ENCODE data around the gene FARS2. TPM values are rescaled to one million over a fixed set of nuclear protein-coding genes. Genes with fewer than 3 reads are reported as not detected.

The FARS2 gene
- total and polyA plus RNA-seq, 2 experiments from 2014 or later: 9.9 to 15.4 TPM

DNA sequence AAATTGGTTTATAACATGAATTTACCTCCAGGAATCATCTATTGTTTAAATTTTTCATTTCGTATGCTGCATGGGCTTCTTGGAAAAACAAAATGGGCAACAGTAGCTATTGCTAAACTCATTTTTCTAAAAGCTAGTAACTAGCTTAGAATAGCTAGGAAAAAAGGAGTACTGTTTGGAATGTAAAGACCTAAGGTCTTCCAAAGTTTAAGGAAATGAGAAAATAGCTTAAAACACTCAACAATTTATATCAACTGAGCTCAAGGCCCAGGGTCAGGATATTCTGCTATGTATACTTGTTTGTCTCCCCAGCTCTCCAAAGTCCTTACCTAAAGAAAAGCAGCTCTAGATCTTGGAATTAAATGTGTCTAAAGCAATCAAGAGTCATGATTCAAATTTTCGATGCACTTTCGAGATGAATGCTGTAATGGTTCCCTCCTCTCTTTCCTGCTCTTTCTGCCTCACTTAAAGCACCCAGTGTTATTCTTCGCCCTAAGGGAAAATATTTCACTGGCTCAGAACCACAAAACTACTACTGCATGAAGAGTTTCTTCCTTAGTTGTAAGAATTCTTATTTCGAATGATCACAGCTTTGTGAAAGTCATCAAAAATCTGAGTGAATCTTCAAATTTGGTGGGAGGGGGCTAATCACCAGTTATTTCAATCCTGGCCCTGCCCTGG, 42.2 kb upstream of the FARS2 start:
- TF ChIP-seq CTCF (IDR thresholded peaks at IDR 0.05; ENCODE audit: poor library complexity) (no peak), EZH2phosphoT487 (IDR thresholded peaks at IDR 0.05; ENCODE audit: low read depth, severe bottlenecking, unreplicated experiment) (no peak), EZH2 (IDR thresholded peaks at IDR 0.05; ENCODE audit: borderline replicate concordance) (no peak)
- Histone ChIP-seq H4K20me1 (ENCODE audit: insufficient read depth, poor library complexity, severe bottlenecking) (no peaks in the 10 kb centered on the region), H3K4me1 (ENCODE audit: insufficient read depth) (peaks cover 4% of the 10 kb centered on the region), H3K36me3 (replicated peaks; ENCODE audit: insufficient read depth, low read depth) (no peaks in the 10 kb centered on the region), H3K27me3 (no peaks in the 10 kb centered on the region), H3K27ac (no peak overlapping the region), H3K9me3 (ENCODE audit: low read depth) (no peaks in the 10 kb centered on the region), H3K9me2 (replicated peaks; ENCODE audit: insufficient read depth) (no peaks in the 10 kb centered on the region), H3K4me2 (no peak overlapping the region), H2AFZ (no peak overlapping the region), H3K79me2 (no peaks in the 10 kb centered on the region), H3K4me3 (no peak overlapping the region)
- DNase-seq (ENCODE audit: low spot score): no peak
- WGBS (ENCODE audit: low lambda C conversion rate, missing lambda C conversion rate): 85% methylated on average over 5 of the region's 5 CpGs

DNA sequence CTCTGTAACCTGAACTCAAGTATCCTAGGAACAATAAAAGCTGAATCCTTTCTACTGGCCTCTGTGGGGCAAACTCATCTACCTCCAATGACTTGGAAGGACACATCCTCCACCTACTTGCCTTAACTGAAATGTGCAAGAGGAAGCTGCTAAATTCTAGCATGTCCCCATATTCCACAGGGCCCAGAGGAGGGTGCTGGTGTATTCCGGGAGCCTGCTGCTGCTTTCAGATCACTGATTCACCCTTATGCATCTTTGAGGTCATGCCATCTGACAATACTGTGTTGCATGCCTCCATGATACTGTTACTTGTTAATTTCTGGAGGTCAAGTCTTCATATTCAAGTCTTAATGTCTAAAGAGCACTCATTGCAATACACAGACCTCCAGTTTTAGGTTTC, 40.9 kb upstream of the FARS2 start:
- no peak for DNase-seq (ENCODE audit: low spot score)
- 100% methylated on average over 1 of the region's 1 CpG for WGBS (ENCODE audit: low lambda C conversion rate, missing lambda C conversion rate)

DNA sequence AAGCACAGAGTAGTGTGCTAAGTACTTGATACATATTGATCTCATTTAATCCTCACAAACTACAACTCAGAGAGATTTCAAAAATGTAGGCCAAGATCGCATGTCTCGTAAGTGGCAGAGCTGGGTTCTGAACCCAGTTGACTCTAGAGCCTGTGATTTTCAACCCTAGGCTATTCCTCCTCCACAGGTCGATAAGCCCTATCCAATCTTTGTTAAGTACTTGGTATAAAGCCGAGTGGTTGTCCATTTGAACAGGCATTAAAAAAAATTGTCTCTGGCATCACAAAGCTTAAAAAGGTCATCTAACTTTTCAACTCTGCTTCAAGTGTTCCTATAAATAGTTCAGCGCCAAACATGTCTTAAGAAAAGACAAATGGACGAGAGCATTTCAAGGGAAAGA, 38.0 kb upstream of the FARS2 start:
- Histone ChIP-seq H3K9me2 (replicated peaks; ENCODE audit: insufficient read depth) (no peaks in the 10 kb centered on the region), H2AFZ (no peak overlapping the region), H3K27ac (no peak overlapping the region), H4K20me1 (ENCODE audit: insufficient read depth, poor library complexity, severe bottlenecking) (no peaks in the 10 kb centered on the region), H3K4me3 (no peak overlapping the region), H3K4me2 (no peak overlapping the region), H3K36me3 (replicated peaks; ENCODE audit: insufficient read depth, low read depth) (no peaks in the 10 kb centered on the region), H3K9me3 (ENCODE audit: low read depth) (no peaks in the 10 kb centered on the region), H3K79me2 (no peaks in the 10 kb centered on the region), H3K4me1 (ENCODE audit: insufficient read depth) (no peaks in the 10 kb centered on the region), H3K27me3 (no peaks in the 10 kb centered on the region)
- TF ChIP-seq EZH2 (IDR thresholded peaks at IDR 0.05; ENCODE audit: borderline replicate concordance): no peak
- no peak for TF ChIP-seq CTCF (IDR thresholded peaks at IDR 0.05; ENCODE audit: poor library complexity)
- no peak for TF ChIP-seq EZH2phosphoT487 (IDR thresholded peaks at IDR 0.05; ENCODE audit: low read depth, severe bottlenecking, unreplicated experiment)
- no peak for DNase-seq (ENCODE audit: low spot score)
- WGBS (ENCODE audit: low lambda C conversion rate, missing lambda C conversion rate): 93% methylated on average over 6 of the region's 6 CpGs

More for the DNA sequence above, 40.9 kb upstream of the FARS2 start:
- no peaks in the 10 kb centered on the region for H3K9me3 ChIP-seq (ENCODE audit: low read depth)
- H3K4me3 ChIP-seq: no peak overlapping the region
- no peak overlapping the region for H2AFZ ChIP-seq
- no peaks in the 10 kb centered on the region for H3K79me2 ChIP-seq
- H3K27me3 ChIP-seq: no peaks in the 10 kb centered on the region
- H3K4me1 ChIP-seq (ENCODE audit: insufficient read depth): no peaks in the 10 kb centered on the region
- H4K20me1 ChIP-seq (ENCODE audit: insufficient read depth, poor library complexity, severe bottlenecking): no peaks in the 10 kb centered on the region
- no peak overlapping the region for H3K4me2 ChIP-seq
- H3K27ac ChIP-seq: no peak overlapping the region
- no peaks in the 10 kb centered on the region for H3K9me2 ChIP-seq (replicated peaks; ENCODE audit: insufficient read depth)
- H3K36me3 ChIP-seq (replicated peaks; ENCODE audit: insufficient read depth, low read depth): no peaks in the 10 kb centered on the region
- TF ChIP-seq CTCF (IDR thresholded peaks at IDR 0.05; ENCODE audit: poor library complexity): no peak

All from hepatocyte (in vitro differentiated cells).